HG03025 (cell line): ENCODE results near the gene DEPP1.

Experiments
- ATAC-seq: cut with Tn5 transposase; IDR thresholded peaks from one replicate; pipeline ENCODE4 v1.9.1; 2021; ENCODE audit warnings: mild to moderate bottlenecking, moderate library complexity; ENCODE audit not compliant: unreplicated experiment, low FRiP score

DEPP1 gene

GRCh38 chr10:44936314-44936975, 42.2 kb downstream of the DEPP1 start:
- ATAC-seq = no peak

GRCh38 chr10:44935966-44936295, 42.7 kb downstream of the DEPP1 start:
- no peak for ATAC-seq

- no peak for ATAC-seq
These were observed 43.2 kb downstream of the DEPP1 start for GRCh38 chr10:44935201-44935965.

GRCh38 chr10:44934416-44935200, 44.0 kb downstream of the DEPP1 start:
- no peak for ATAC-seq

GRCh38 chr10:44933451-44934321, 44.9 kb downstream of the DEPP1 start:
- ATAC-seq = no peak

GRCh38 chr10:44932517-44933450, 45.8 kb downstream of the DEPP1 start:
- ATAC-seq = peak; percentile 94

GRCh38 chr10:44931621-44932516, 46.7 kb downstream of the DEPP1 start:
- no peak for ATAC-seq

GRCh38 chr10:44930904-44931620, 47.5 kb downstream of the DEPP1 start:
- ATAC-seq = no peak

- ATAC-seq = no peak
These were observed 49.0 kb downstream of the DEPP1 start for GRCh38 chr10:44929356-44930255.

GRCh38 chr10:44928462-44928861, 50.1 kb downstream of the DEPP1 start:
- no peak for ATAC-seq

- ATAC-seq = no peak
These were observed 51.3 kb downstream of the DEPP1 start for GRCh38 chr10:44927352-44927751.

GRCh38 chr10:44926751-44927351, 51.8 kb downstream of the DEPP1 start:
- ATAC-seq = no peak
